ENCODE measurements around the gene DAZAP1. TPM values are rescaled to one million over a fixed set of nuclear protein-coding genes. Genes with fewer than 3 reads are reported as not detected.

The DAZAP1 gene
- total RNA-seq, 1 experiment from 2014 or later: 360 TPM

DNA sequence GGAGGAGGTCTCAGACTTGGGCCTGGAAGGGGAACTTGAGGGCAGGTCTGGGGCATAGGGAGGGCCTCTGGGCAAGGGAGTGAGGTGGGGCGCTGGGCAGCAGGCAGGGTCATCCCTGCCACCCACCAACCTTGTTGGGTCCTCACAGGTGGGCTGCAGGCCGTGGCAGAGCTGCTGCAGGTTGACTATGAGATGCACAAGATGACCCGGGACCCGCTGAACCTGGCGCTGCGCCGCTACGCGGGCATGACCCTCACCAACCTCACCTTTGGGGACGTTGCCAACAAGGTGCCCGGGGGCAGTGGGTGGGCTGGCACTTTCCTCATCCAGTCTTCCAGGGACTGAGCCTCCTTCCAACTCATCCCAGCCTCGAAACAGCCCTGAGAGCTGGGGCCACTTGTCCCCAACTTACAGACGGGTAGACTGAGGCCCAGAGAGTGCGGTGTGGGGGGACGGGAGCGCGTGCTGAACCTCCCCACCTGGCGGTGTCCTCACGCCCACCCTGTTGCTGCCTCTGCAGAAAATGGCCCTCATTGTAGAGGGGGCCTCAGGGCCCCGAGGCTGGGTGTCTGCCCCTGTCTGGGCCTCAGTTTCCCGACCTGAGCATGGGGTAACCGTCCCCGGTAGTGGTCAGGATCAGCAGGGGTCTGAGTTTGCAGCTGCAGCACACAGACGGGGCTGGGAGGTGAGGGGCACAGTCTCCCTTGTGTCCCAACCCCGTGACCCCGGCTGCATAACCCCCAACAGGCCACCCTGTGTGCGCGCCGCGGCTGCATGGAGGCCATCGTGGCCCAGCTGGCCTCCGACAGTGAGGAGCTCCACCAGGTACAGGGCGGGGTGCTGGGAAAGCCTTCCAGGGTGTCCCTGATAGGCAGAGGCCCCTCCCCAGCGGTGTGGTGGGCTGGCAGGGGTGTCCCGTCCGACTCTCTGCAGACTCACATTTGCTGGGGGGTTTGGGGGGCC is 52.9 kb downstream of the DAZAP1 start:
- ATAC-seq: no peak
- Mint-ChIP-seq H3K4me1 (peaks cover 3% of the 10 kb centered on the region; the same call in 1 of the 2 replicates), H3K27me3 (ENCODE audit: low read depth) (peaks cover 45% of the 10 kb centered on the region), H3K36me3 (no peaks in the 10 kb centered on the region), H3K27ac (no peak overlapping the region), H3K4me3 (no peak overlapping the region), H3K9me3 (no peaks in the 10 kb centered on the region)
- peak; percentile 7 for DNase-seq (ENCODE audit: low spot score)
- ChIA-PET POLR2A (no interaction called here), CTCF (no interaction called here)
- TF ChIP-seq, protein P1, sequence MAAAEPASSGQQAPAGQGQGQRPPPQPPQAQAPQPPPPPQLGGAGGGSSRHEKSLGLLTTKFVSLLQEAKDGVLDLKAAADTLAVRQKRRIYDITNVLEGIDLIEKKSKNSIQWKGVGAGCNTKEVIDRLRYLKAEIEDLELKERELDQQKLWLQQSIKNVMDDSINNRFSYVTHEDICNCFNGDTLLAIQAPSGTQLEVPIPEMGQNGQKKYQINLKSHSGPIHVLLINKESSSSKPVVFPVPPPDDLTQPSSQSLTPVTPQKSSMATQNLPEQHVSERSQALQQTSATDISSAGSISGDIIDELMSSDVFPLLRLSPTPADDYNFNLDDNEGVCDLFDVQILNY (CRISPR knock-in tag; IDR thresholded peaks at IDR 0.05): no peak
- TF ChIP-seq, protein P2, sequence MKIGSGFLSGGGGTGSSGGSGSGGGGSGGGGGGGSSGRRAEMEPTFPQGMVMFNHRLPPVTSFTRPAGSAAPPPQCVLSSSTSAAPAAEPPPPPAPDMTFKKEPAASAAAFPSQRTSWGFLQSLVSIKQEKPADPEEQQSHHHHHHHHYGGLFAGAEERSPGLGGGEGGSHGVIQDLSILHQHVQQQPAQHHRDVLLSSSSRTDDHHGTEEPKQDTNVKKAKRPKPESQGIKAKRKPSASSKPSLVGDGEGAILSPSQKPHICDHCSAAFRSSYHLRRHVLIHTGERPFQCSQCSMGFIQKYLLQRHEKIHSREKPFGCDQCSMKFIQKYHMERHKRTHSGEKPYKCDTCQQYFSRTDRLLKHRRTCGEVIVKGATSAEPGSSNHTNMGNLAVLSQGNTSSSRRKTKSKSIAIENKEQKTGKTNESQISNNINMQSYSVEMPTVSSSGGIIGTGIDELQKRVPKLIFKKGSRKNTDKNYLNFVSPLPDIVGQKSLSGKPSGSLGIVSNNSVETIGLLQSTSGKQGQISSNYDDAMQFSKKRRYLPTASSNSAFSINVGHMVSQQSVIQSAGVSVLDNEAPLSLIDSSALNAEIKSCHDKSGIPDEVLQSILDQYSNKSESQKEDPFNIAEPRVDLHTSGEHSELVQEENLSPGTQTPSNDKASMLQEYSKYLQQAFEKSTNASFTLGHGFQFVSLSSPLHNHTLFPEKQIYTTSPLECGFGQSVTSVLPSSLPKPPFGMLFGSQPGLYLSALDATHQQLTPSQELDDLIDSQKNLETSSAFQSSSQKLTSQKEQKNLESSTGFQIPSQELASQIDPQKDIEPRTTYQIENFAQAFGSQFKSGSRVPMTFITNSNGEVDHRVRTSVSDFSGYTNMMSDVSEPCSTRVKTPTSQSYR (CRISPR knock-in tag; IDR thresholded peaks at IDR 0.05): no peak
- TF ChIP-seq, protein P3, sequence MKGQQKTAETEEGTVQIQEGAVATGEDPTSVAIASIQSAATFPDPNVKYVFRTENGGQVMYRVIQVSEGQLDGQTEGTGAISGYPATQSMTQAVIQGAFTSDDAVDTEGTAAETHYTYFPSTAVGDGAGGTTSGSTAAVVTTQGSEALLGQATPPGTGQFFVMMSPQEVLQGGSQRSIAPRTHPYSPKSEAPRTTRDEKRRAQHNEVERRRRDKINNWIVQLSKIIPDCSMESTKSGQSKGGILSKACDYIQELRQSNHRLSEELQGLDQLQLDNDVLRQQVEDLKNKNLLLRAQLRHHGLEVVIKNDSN (CRISPR knock-in tag; IDR thresholded peaks at IDR 0.05): no peak
- TF ChIP-seq ESRRA (CRISPR knock-in tag; IDR thresholded peaks at IDR 0.05; ENCODE audit: borderline replicate concordance) (no peak), TP53 (CRISPR knock-in tag; IDR thresholded peaks at IDR 0.05) (no peak), FOXP1 (CRISPR knock-in tag; IDR thresholded peaks at IDR 0.05; ENCODE audit: borderline replicate concordance) (no peak)

DNA sequence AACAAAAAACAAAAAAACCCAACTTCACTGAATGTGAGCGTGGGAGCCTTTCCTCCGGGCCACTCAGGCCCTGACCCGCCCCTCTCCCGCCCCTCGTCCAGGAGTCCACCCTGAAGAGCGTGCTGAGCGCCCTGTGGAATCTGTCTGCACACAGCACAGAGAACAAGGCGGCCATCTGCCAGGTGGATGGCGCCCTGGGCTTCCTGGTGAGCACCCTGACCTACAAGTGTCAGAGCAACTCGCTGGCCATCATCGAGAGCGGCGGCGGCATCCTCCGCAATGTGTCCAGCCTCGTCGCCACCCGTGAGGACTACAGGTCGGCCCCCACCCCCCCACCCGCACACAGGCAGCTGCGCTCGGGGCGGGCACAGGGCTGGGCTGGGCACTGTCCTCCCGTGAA is 54.5 kb downstream of the DAZAP1 start:
- peaks cover 3% of the 10 kb centered on the region; the same call in 1 of the 2 replicates for H3K4me1 Mint-ChIP-seq
- TF ChIP-seq CDX4 (CRISPR knock-in tag; IDR thresholded peaks at IDR 0.05; ENCODE audit: borderline replicate concordance) (no peak), FOXP1 (CRISPR knock-in tag; IDR thresholded peaks at IDR 0.05; ENCODE audit: borderline replicate concordance) (no peak), FOXK1 (CRISPR knock-in tag; IDR thresholded peaks at IDR 0.05) (no peak), ZNF416 (CRISPR knock-in tag; IDR thresholded peaks at IDR 0.05) (no peak), TEAD4 (CRISPR knock-in tag; IDR thresholded peaks at IDR 0.05) (no peak), ATF1 (CRISPR knock-in tag; IDR thresholded peaks at IDR 0.05) (no peak), E2F4 (CRISPR knock-in tag; IDR thresholded peaks at IDR 0.05; ENCODE audit: borderline replicate concordance, low read depth) (no peak), ZNF671 (CRISPR knock-in tag; IDR thresholded peaks at IDR 0.05) (no peak), NR2C2 (CRISPR knock-in tag; IDR thresholded peaks at IDR 0.05) (no peak), ESRRA (CRISPR knock-in tag; IDR thresholded peaks at IDR 0.05; ENCODE audit: borderline replicate concordance) (no peak), CREM (CRISPR knock-in tag; IDR thresholded peaks at IDR 0.05) (no peak), ZNF396 (CRISPR knock-in tag; IDR thresholded peaks at IDR 0.05; ENCODE audit: borderline replicate concordance) (no peak)
- TF ChIP-seq, protein P4, sequence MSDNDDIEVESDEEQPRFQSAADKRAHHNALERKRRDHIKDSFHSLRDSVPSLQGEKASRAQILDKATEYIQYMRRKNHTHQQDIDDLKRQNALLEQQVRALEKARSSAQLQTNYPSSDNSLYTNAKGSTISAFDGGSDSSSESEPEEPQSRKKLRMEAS (CRISPR knock-in tag; IDR thresholded peaks at IDR 0.05): no peak
- TF ChIP-seq, protein P5, sequence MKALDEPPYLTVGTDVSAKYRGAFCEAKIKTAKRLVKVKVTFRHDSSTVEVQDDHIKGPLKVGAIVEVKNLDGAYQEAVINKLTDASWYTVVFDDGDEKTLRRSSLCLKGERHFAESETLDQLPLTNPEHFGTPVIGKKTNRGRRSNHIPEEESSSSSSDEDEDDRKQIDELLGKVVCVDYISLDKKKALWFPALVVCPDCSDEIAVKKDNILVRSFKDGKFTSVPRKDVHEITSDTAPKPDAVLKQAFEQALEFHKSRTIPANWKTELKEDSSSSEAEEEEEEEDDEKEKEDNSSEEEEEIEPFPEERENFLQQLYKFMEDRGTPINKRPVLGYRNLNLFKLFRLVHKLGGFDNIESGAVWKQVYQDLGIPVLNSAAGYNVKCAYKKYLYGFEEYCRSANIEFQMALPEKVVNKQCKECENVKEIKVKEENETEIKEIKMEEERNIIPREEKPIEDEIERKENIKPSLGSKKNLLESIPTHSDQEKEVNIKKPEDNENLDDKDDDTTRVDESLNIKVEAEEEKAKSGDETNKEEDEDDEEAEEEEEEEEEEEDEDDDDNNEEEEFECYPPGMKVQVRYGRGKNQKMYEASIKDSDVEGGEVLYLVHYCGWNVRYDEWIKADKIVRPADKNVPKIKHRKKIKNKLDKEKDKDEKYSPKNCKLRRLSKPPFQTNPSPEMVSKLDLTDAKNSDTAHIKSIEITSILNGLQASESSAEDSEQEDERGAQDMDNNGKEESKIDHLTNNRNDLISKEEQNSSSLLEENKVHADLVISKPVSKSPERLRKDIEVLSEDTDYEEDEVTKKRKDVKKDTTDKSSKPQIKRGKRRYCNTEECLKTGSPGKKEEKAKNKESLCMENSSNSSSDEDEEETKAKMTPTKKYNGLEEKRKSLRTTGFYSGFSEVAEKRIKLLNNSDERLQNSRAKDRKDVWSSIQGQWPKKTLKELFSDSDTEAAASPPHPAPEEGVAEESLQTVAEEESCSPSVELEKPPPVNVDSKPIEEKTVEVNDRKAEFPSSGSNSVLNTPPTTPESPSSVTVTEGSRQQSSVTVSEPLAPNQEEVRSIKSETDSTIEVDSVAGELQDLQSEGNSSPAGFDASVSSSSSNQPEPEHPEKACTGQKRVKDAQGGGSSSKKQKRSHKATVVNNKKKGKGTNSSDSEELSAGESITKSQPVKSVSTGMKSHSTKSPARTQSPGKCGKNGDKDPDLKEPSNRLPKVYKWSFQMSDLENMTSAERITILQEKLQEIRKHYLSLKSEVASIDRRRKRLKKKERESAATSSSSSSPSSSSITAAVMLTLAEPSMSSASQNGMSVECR (CRISPR knock-in tag; IDR thresholded peaks at IDR 0.05; ENCODE audit: borderline replicate concordance): no peak
- POLR2A ChIA-PET: no interaction called here
- CTCF ChIA-PET: no interaction called here
- H3K4me3 Mint-ChIP-seq: no peak overlapping the region
- H3K9me3 Mint-ChIP-seq: no peaks in the 10 kb centered on the region
- peak; percentile 8 for DNase-seq (ENCODE audit: low spot score)
- no peak for ATAC-seq
- H3K27ac Mint-ChIP-seq: no peak overlapping the region
- H3K27me3 Mint-ChIP-seq (ENCODE audit: low read depth): peaks cover 55% of the 10 kb centered on the region
- H3K36me3 Mint-ChIP-seq: no peaks in the 10 kb centered on the region
